IMR-90 (cell line): ENCODE measurements around the gene ADAP1. TPM values are rescaled to one million over a fixed set of nuclear protein-coding genes. Genes with fewer than 3 reads are reported as not detected.

Experiments
- ATAC-seq: fragments of 200-7000 bp; cut with Tn5 transposase; 2 replicates; pipeline ENCODE4 v1.9.1; 2020; ENCODE audit warnings: low read depth, mild to moderate bottlenecking, moderate library complexity
- BruUV-seq: library from RNA; stranded (reverse); fragments of 400-500 nt; replicated peaks from 2 replicates; lab custom pipeline; 2021; lab: Mats Ljungman, UMichigan
- CTCF ChIA-PET: fragments of 300-600 bp; formaldehyde crosslinking; extraction: SDS; loops from one replicate; lab custom pipeline; 2021; ENCODE audit warnings: antibody characterized with exemption; lab: Yijun Ruan, JAX
- POLR2A ChIA-PET: fragments of 300-600 bp; sonication (Branson Sonifier 250); formaldehyde crosslinking; loops from one replicate; lab custom pipeline; 2022; ENCODE audit warnings: antibody characterized with exemption; ENCODE audit not compliant: unreplicated experiment; lab: Charles Lee
- DNase-seq: peaks from one replicate; pipeline ENCODE4 v3.0.0; 2013
- H2AFZ ChIP-seq: replicated peaks from 2 replicates; pipeline ENCODE3; 2013; ENCODE audit warnings: low read length, mild to moderate bottlenecking; ENCODE audit not compliant: poor library complexity
- H2AK5ac ChIP-seq: 2 replicates; pipeline ENCODE4 v1.6.1; 2013; ENCODE audit warnings: low read depth, low read length, inconsistent platforms
- H2AK9ac ChIP-seq: replicated peaks from 2 replicates; pipeline ENCODE3; 2013; ENCODE audit warnings: mild to moderate bottlenecking, low read depth, low read length, moderate library complexity; ENCODE audit not compliant: poor library complexity
- H2BK120ac ChIP-seq: 2 replicates; pipeline ENCODE4 v1.6.1; 2013; ENCODE audit warnings: low read depth, low read length, inconsistent platforms
- H2BK15ac ChIP-seq: 3 replicates; pipeline ENCODE4 v1.6.1; 2013; ENCODE audit warnings: low read depth, low read length, inconsistent platforms
- H2BK20ac ChIP-seq: 2 replicates; pipeline ENCODE4 v1.6.1; 2013; ENCODE audit warnings: low read depth, mild to moderate bottlenecking, inconsistent platforms, low read length, moderate library complexity
- H2BK5ac ChIP-seq: 2 replicates; pipeline ENCODE4 v1.6.1; 2013; ENCODE audit warnings: mild to moderate bottlenecking, low read depth, low read length, inconsistent platforms; ENCODE audit not compliant: poor library complexity, severe bottlenecking
- H3K14ac ChIP-seq: replicated peaks from 2 replicates; pipeline ENCODE4 v1.6.1; 2013; ENCODE audit warnings: low read depth, low read length, inconsistent platforms
- H3K18ac ChIP-seq: 2 replicates; pipeline ENCODE4 v1.6.1; 2013; ENCODE audit warnings: low read depth, low read length, control low read depth
- H3K23ac ChIP-seq: 2 replicates; pipeline ENCODE4 v1.6.1; 2013; ENCODE audit warnings: low read depth, low read length, inconsistent platforms
- H3K27ac ChIP-seq: 2 replicates; pipeline ENCODE4 v1.5.1; 2013; ENCODE audit warnings: mild to moderate bottlenecking, control low read depth, low read length; ENCODE audit not compliant: insufficient read depth
- H3K27me3 ChIP-seq: 2 replicates; pipeline ENCODE4 v1.6.1; 2013; ENCODE audit warnings: low read length; ENCODE audit not compliant: control insufficient read depth, insufficient read depth
- H3K36me3 ChIP-seq: 2 replicates; pipeline ENCODE4 v1.6.1; 2013; ENCODE audit warnings: low read length, mixed read lengths; ENCODE audit not compliant: control insufficient read depth, insufficient read depth
- H3K4ac ChIP-seq: 2 replicates; pipeline ENCODE4 v1.6.1; 2013; ENCODE audit warnings: low read depth, low read length, inconsistent platforms
- H3K4me1 ChIP-seq: 2 replicates; pipeline ENCODE4 v1.6.1; 2013; ENCODE audit warnings: low read length, mixed read lengths; ENCODE audit not compliant: control insufficient read depth, insufficient read depth
- H3K4me2 ChIP-seq: 2 replicates; pipeline ENCODE4 v1.6.1; 2013; ENCODE audit warnings: low read depth, mild to moderate bottlenecking, control low read depth, low read length, moderate library complexity
- H3K4me3 ChIP-seq: 2 replicates; pipeline ENCODE4 v1.5.1; 2013; ENCODE audit warnings: low read depth, mild to moderate bottlenecking, control low read depth, low read length, moderate library complexity; ENCODE audit not compliant: insufficient read depth
- H3K56ac ChIP-seq: 2 replicates; pipeline ENCODE4 v1.6.1; 2013; ENCODE audit warnings: low read length, inconsistent platforms; ENCODE audit not compliant: insufficient read depth; ENCODE audit errors: extremely low read depth
- H3K79me1 ChIP-seq, 2 experiments: 2 replicates each; pipeline ENCODE4 v1.6.1; 2013; ENCODE audit warnings: low read length in 2 of 2, inconsistent platforms in 1 of 2, low read depth in 1 of 2
- H3K9ac ChIP-seq: 2 replicates; pipeline ENCODE4 v1.6.1; 2013; ENCODE audit warnings: low read depth, low read length, control low read depth
- H3K9me1 ChIP-seq: 2 replicates; pipeline ENCODE4 v1.6.1; 2013; ENCODE audit warnings: low read length, inconsistent platforms; ENCODE audit not compliant: insufficient read depth
- H3K9me3 ChIP-seq: 2 replicates; pipeline ENCODE4 v1.6.1; 2013; ENCODE audit warnings: low read length; ENCODE audit not compliant: control insufficient read depth, insufficient read depth
- H4K20me1 ChIP-seq: 2 replicates; pipeline ENCODE4 v1.6.1; 2013; ENCODE audit warnings: low read length, inconsistent platforms; ENCODE audit not compliant: insufficient read depth
- H4K5ac ChIP-seq: 2 replicates; pipeline ENCODE4 v1.6.1; 2013; ENCODE audit warnings: mild to moderate bottlenecking, low read depth, low read length, control low read depth
- H4K8ac ChIP-seq, 2 experiments: 2 replicates each; pipeline ENCODE4 v1.6.1; 2013; ENCODE audit warnings: low read depth in 2 of 2, low read length in 2 of 2, control low read depth in 1 of 2, inconsistent platforms in 1 of 2
- H4K91ac ChIP-seq: 2 replicates; pipeline ENCODE4 v1.6.1; 2013; ENCODE audit warnings: low read depth, low read length, inconsistent platforms; ENCODE audit not compliant: insufficient read depth
- POLR2A ChIP-seq: IDR thresholded peaks from 2 replicates; pipeline ENCODE4 v1.6.1; 2012; ENCODE audit warnings: mild to moderate bottlenecking, low read depth, low read length
- WGBS, 2 experiments: methylation state at CpG; one replicate each; pipeline versions ENCODE4 v1.1.5 to v1.1.7; 2013; ENCODE audit warnings: missing lambda C conversion rate in 2 of 2; ENCODE audit not compliant: insufficient read length in 1 of 2; ENCODE audit errors: extremely low coverage in 2 of 2; 5-methylcytosine and 5-hydroxymethylcytosine counted together
- dilution Hi-C: fragments of 300-500 bp; cut with HindIII; formaldehyde crosslinking; loops from one replicate; pipeline ENCODE4 v1.14.3; 2018; ENCODE audit warnings: low sequenced_read_pairs; ENCODE audit not compliant: unreplicated experiment
- in situ Hi-C: fragments of 300-500 bp; cut with MboI; formaldehyde crosslinking; loops from 3 replicates; pipeline ENCODE4 v1.14.3; 2019; ENCODE audit warnings: low sequenced_read_pairs, inconsistent platforms, mixed read lengths
- intact Hi-C: fragments of 100-400 bp; cut with micrococcal nuclease; formaldehyde crosslinking; loops from 2 replicates; pipeline ENCODE4 v1.10.0; 2022
- polyA plus RNA-seq, 3 experiments: library from polyadenylated mRNA; depleted of rRNA; stranded (reverse); fragments of >200 nt; gene quantifications; 2 replicates each; pipeline ENCODE4 v1.2.3, GENCODE V29; 2012; ENCODE audit warnings: low replicate concordance in 1 of 3
- total RNA-seq: library from RNA; depleted of rRNA; stranded (reverse); fragments of >200 nt; gene quantifications from 2 replicates; pipeline ENCODE4 v1.2.3, GENCODE V29; 2012

ADAP1 gene
- total and polyA plus RNA-seq, 2 of the 4 experiments (the other 2 are of a cell fraction) = 1.4 to 2.0 TPM

- DNase-seq (no peak), ATAC-seq (no peak)
- Histone ChIP-seq H3K9ac (no peak overlapping the region), H2BK5ac (no peak overlapping the region), H3K23ac (no peak overlapping the region), H4K20me1 (peaks cover 12% of the 10 kb centered on the region; the same call in 1 of the 2 replicates), H2BK15ac (no peak overlapping the region), H3K18ac (no peak overlapping the region), H3K27me3 (no peaks in the 10 kb centered on the region), H3K56ac (no peak overlapping the region), H4K5ac (no peak overlapping the region), H2BK120ac (no peak overlapping the region), H3K36me3 (peaks cover 47% of the 10 kb centered on the region), H3K9me3 (no peaks in the 10 kb centered on the region), H2AK5ac (no peak overlapping the region), H2AK9ac (peak overlapping the region; percentile 25), H2AFZ (no peak overlapping the region), H3K27ac (no peak overlapping the region), H4K91ac (no peak overlapping the region), H3K4me2 (no peak overlapping the region), H3K4me3 (no peak overlapping the region), H3K79me1 (peaks cover 18 to 52% of the 10 kb centered on the region in 2 experiments; a peak in 3 of 4 replicates), H3K4me1 (no peaks in the 10 kb centered on the region), H2BK20ac (no peak overlapping the region), H3K9me1 (peaks cover 6% of the 10 kb centered on the region; the same call in 1 of the 2 replicates), H3K14ac (no peak overlapping the region), H4K8ac (no peak overlapping the region), H3K4ac (no peak overlapping the region)
- intact Hi-C loops = no loop called here
- no peak for TF ChIP-seq POLR2A
- in situ Hi-C loops = no loop called here
- ChIA-PET CTCF (no interaction called here), POLR2A (no interaction called here)
- dilution Hi-C loops = no loop called here
- no TSS peak for BruUV-seq
- WGBS, 2 experiments = 95% methylated on average over 13 of the region's 19 CpGs; no CpG with 5 or more reads in 1 of the 2 experiments
Measured at GRCh38 chr7:849781-850180, 104.7 kb downstream of the ADAP1 start.
